H1 (cell line): ENCODE measurements around the gene SH3RF2. TPM values are rescaled to one million over a fixed set of nuclear protein-coding genes. Genes with fewer than 3 reads are reported as not detected.

Experiments
- CTCF ChIA-PET: fragments of 300-600 bp; sonication (Branson Sonifier 250); formaldehyde crosslinking; loops from one replicate; lab custom pipeline; 2021; ENCODE audit not compliant: partially characterized antibody; lab: Charles Lee
- POLR2A ChIA-PET: fragments of 300-600 bp; sonication (Branson Sonifier 250); formaldehyde crosslinking; loops from one replicate; lab custom pipeline; 2021; ENCODE audit warnings: inconsistent platforms; ENCODE audit not compliant: partially characterized antibody; lab: Charles Lee
- DNase-seq, 2 experiments: peaks; one replicate each; pipeline versions ENCODE4 v3.0.0 to v3.0.0-alpha.2; 2010 to 2022; ENCODE audit warnings: low spot score in 2 of 2, low read depth in 1 of 2, mixed read lengths in 1 of 2
- FAIRE-seq: peaks from 2 replicates; lab custom pipeline; 2011; peaks lifted over from hg19 to GRCh38; lab: Jason Lieb, UNC
- H2AFZ ChIP-seq: 2 replicates; pipeline ENCODE4 v1.8.1; 2012; ENCODE audit warnings: low read length, inconsistent platforms
- H2AK5ac ChIP-seq: 2 replicates; pipeline ENCODE4 v1.6.1; 2013; ENCODE audit warnings: low read depth, low read length
- H2BK120ac ChIP-seq: replicated peaks from 2 replicates; pipeline ENCODE3; 2013; ENCODE audit warnings: low read depth, low read length, inconsistent platforms
- H2BK12ac ChIP-seq: 2 replicates; pipeline ENCODE4 v1.6.1; 2013; ENCODE audit warnings: low read depth, low read length
- H2BK15ac ChIP-seq: 2 replicates; pipeline ENCODE4 v1.6.1; 2013; ENCODE audit warnings: low read length
- H2BK20ac ChIP-seq: 2 replicates; pipeline ENCODE4 v1.6.1; 2013; ENCODE audit warnings: low read length
- H2BK5ac ChIP-seq: 2 replicates; pipeline ENCODE4 v1.6.1; 2013; ENCODE audit warnings: low read depth, low read length
- H3K14ac ChIP-seq: 2 replicates; pipeline ENCODE4 v1.6.1; 2013; ENCODE audit warnings: inconsistent platforms; ENCODE audit not compliant: insufficient read length
- H3K18ac ChIP-seq: 2 replicates; pipeline ENCODE4 v1.6.1; 2013; ENCODE audit warnings: low read length; ENCODE audit errors: extremely low read depth
- H3K23ac ChIP-seq: 2 replicates; pipeline ENCODE4 v1.6.1; 2013; ENCODE audit warnings: inconsistent platforms; ENCODE audit not compliant: insufficient read length
- H3K23me2 ChIP-seq: 2 replicates; pipeline ENCODE4 v1.6.1; 2013; ENCODE audit warnings: low read depth, low read length
- H3K27ac ChIP-seq: 2 replicates; pipeline ENCODE4 v1.6.1; 2011; ENCODE audit warnings: low read depth, low read length, inconsistent platforms
- H3K27me3 ChIP-seq, 4 experiments: replicated peaks in 1 of 4; 1 replicate in 1 of 4; 2 replicates in 3 of 4; pipeline versions ENCODE4 v1.6.1 to v1.8.1; 2011 to 2013; ENCODE audit warnings: low read length in 3 of 4, mild to moderate bottlenecking in 3 of 4, inconsistent platforms in 2 of 4, mixed read lengths in 2 of 4, moderate library complexity in 1 of 4; ENCODE audit not compliant: control insufficient read depth in 3 of 4, insufficient read depth in 3 of 4; ENCODE audit errors: extremely low read depth in 1 of 4
- H3K36me3 ChIP-seq, 4 experiments: 2 replicates each; pipeline versions ENCODE4 v1.6.1 to v1.8.1; 2011 to 2013; ENCODE audit warnings: mild to moderate bottlenecking in 4 of 4, low read length in 3 of 4, moderate library complexity in 2 of 4, control low read depth in 1 of 4, inconsistent platforms in 1 of 4; ENCODE audit not compliant: insufficient read depth in 4 of 4, control insufficient read depth in 2 of 4
- H3K4ac ChIP-seq: replicated peaks from 2 replicates; pipeline ENCODE3; 2013; ENCODE audit warnings: low read length, low read depth, mixed read lengths, inconsistent platforms; ENCODE audit not compliant: insufficient read length
- H3K4me1 ChIP-seq, 4 experiments: replicated peaks in 1 of 4; 1 replicate in 1 of 4; 2 replicates in 3 of 4; pipeline versions ENCODE4 v1.6.1 to v1.8.1; 2011 to 2013; ENCODE audit warnings: low read length in 3 of 4, inconsistent platforms in 2 of 4, mixed read lengths in 1 of 4; ENCODE audit not compliant: insufficient read depth in 4 of 4, control insufficient read depth in 3 of 4
- H3K4me2 ChIP-seq, 2 experiments: 2 replicates each; pipeline versions ENCODE4 v1.6.1 to v1.8.1; 2011 to 2013; ENCODE audit warnings: low read depth in 2 of 2, low read length in 2 of 2, control low read depth in 1 of 2, inconsistent platforms in 1 of 2, mild to moderate bottlenecking in 1 of 2; ENCODE audit not compliant: insufficient read depth in 1 of 2
- H3K4me3 ChIP-seq, 4 experiments: fragments of 200-600, 300-600 bp in 1 of 4; sonication (generic), shearing (Covaris generic), sonication (Bioruptor Twin) in 1 of 4; 2 replicates each; pipeline versions ENCODE4 v1.5.1 to v1.8.1; 2011 to 2016; ENCODE audit warnings: low read length in 4 of 4, low read depth in 3 of 4, control low read depth in 2 of 4, inconsistent platforms in 2 of 4, mild to moderate bottlenecking in 2 of 4, mixed read lengths in 1 of 4, moderate library complexity in 1 of 4; ENCODE audit not compliant: insufficient read depth in 2 of 4; ENCODE audit errors: extremely low read depth in 1 of 4
- H3K56ac ChIP-seq: replicated peaks from 2 replicates; pipeline ENCODE3; 2013; ENCODE audit warnings: low read depth, mild to moderate bottlenecking, mixed read lengths, low read length, inconsistent platforms; ENCODE audit not compliant: insufficient read length
- H3K79me1 ChIP-seq: 2 replicates; pipeline ENCODE4 v1.6.1; 2013; ENCODE audit warnings: low read depth, low read length, control low read depth
- H3K79me2 ChIP-seq, 2 experiments: 2 replicates each; pipeline versions ENCODE4 v1.6.1 to v1.8.1; 2012 to 2013; ENCODE audit warnings: low read length in 2 of 2, mild to moderate bottlenecking in 2 of 2, inconsistent platforms in 1 of 2; ENCODE audit not compliant: insufficient read depth in 2 of 2, control insufficient read depth in 1 of 2
- H3K9ac ChIP-seq, 4 experiments: replicated peaks in 1 of 4; 1 replicate in 1 of 4; 2 replicates in 3 of 4; pipeline versions ENCODE4 v1.6.1 to v1.8.1; 2011 to 2013; ENCODE audit warnings: low read depth in 3 of 4, low read length in 3 of 4, control low read depth in 2 of 4, mild to moderate bottlenecking in 2 of 4, moderate library complexity in 2 of 4, inconsistent platforms in 1 of 4; ENCODE audit errors: extremely low read depth in 1 of 4
- H3K9me3 ChIP-seq, 2 experiments: 2 replicates each; pipeline versions ENCODE4 v1.6.1 to v1.8.1; 2012 to 2013; ENCODE audit warnings: mild to moderate bottlenecking in 2 of 2, moderate library complexity in 2 of 2, control low read depth in 1 of 2, inconsistent platforms in 1 of 2, low read depth in 1 of 2, low read length in 1 of 2, mixed read lengths in 1 of 2; ENCODE audit not compliant: insufficient read depth in 2 of 2
- H4K20me1 ChIP-seq, 2 experiments: replicated peaks in 1 of 2; 2 replicates each; pipeline versions ENCODE3 to v1.8.1; 2011 to 2013; ENCODE audit warnings: inconsistent platforms in 2 of 2, low read length in 2 of 2, mild to moderate bottlenecking in 1 of 2; ENCODE audit not compliant: insufficient read depth in 2 of 2, control insufficient read depth in 1 of 2
- H4K5ac ChIP-seq: 2 replicates; pipeline ENCODE4 v1.6.1; 2013; ENCODE audit warnings: low read length, low read depth, mixed read lengths, inconsistent platforms; ENCODE audit not compliant: insufficient read length
- H4K8ac ChIP-seq: 2 replicates; pipeline ENCODE4 v1.8.0; 2013; ENCODE audit warnings: mild to moderate bottlenecking, moderate library complexity, low read length, inconsistent platforms; ENCODE audit not compliant: insufficient read depth; ENCODE audit errors: extremely low read depth
- H4K91ac ChIP-seq: replicated peaks from 2 replicates; pipeline ENCODE3; 2013; ENCODE audit warnings: low read length, mixed read lengths, inconsistent platforms; ENCODE audit not compliant: insufficient read length
- JUN ChIP-seq: IDR thresholded peaks from 2 replicates; pipeline ENCODE4 v1.6.1; 2011; ENCODE audit warnings: low read depth, mild to moderate bottlenecking, improper control_type of control experiment, low read length
- SUZ12 ChIP-seq: fragments of 200-600 bp; sonication (generic); IDR thresholded peaks from 2 replicates; pipeline ENCODE4 v1.6.1; 2012; ENCODE audit warnings: mild to moderate bottlenecking, inconsistent platforms, low read length, moderate library complexity, mixed read lengths
- TBP ChIP-seq: IDR thresholded peaks from 2 replicates; pipeline ENCODE4 v1.6.1; 2011; ENCODE audit warnings: low read depth, low read length, improper control_type of control experiment
- WGBS, 2 experiments: shearing (Covaris generic) in 1 of 2; methylation state at CpG; one replicate each; pipeline versions ENCODE4 v1.1.6 to v1.1.7; 2013 to 2015; ENCODE audit warnings: low lambda C conversion rate in 2 of 2, mixed read lengths in 2 of 2, inconsistent platforms in 1 of 2, low coverage in 1 of 2, missing lambda C conversion rate in 1 of 2; ENCODE audit not compliant: insufficient replicate concordance in 2 of 2, insufficient coverage in 1 of 2, insufficient read length in 1 of 2; ENCODE audit errors: extremely low coverage in 1 of 2, missing lambda C conversion rate in 1 of 2; 5-methylcytosine and 5-hydroxymethylcytosine counted together
- polyA plus RNA-seq, 7 experiments: library from polyadenylated mRNA; depleted of rRNA in 3 of 7; stranded (reverse) in 5 of 7; unstranded in 2 of 7; fragments of >200 nt in 5 of 7; fragments of 200-250 nt in 2 of 7; gene quantifications; 1 replicate in 5 of 7; 2 replicates in 1 of 7; 4 replicates in 1 of 7; pipeline versions ENCODE4 v1.2.1 to v1.2.3, GENCODE V29; 2011 to 2013; ENCODE audit warnings: missing spikeins in 2 of 7, mixed read lengths in 2 of 7
- total RNA-seq: library from RNA; stranded (reverse); fragmentation: NEBNext Ultra II Directional; extraction: Animal tissue kit (Norgen Biotek cat#: 25700); gene quantifications from 2 replicates; pipeline ENCODE4 v1.2.1, GENCODE V29; 2021

Gene SH3RF2
- total and polyA plus RNA-seq, 2 of the 8 experiments (the other 6 are each of a cell fraction or from before 2014, with no cell fraction given): 0.80 to 0.95 TPM

GRCh38 chr5:145915970-145916638 is 20.3 kb upstream of the SH3RF2 start:
- no peak overlapping the region for H4K91ac ChIP-seq
- H3K9ac ChIP-seq: no peak overlapping the region
- no peaks in the 10 kb centered on the region for H3K79me1 ChIP-seq
- no peak overlapping the region for H2AK5ac ChIP-seq
- H3K27ac ChIP-seq: no peak overlapping the region
- H3K14ac ChIP-seq: no peak overlapping the region
- H2BK5ac ChIP-seq: no peak overlapping the region
- no peak overlapping the region for H4K8ac ChIP-seq
- H3K4me3 ChIP-seq: no peak overlapping the region
- H2AFZ ChIP-seq: no peak overlapping the region
- no peak overlapping the region for H3K23ac ChIP-seq
- DNase-seq: no peak
- H4K20me1 ChIP-seq: no peaks in the 10 kb centered on the region
- CTCF ChIA-PET: interaction anchor here (0.6 to 4.4 kb wide), 7 partner anchors 8 to 125 kb away, joined by 3 to 31 read pairs (median 6); no protein-coding TSS in a partner anchor
- H3K4me1 ChIP-seq: peaks cover 0 to 4% (median 0%) of the 10 kb centered on the region in 4 experiments; a peak in 2 of 7 replicates
- FAIRE-seq: no peak
- no peaks in the 10 kb centered on the region for H3K27me3 ChIP-seq
- no peak overlapping the region for H2BK20ac ChIP-seq
- POLR2A ChIA-PET: no interaction called here
- no peak overlapping the region for H2BK15ac ChIP-seq
- H3K23me2 ChIP-seq: no peaks in the 10 kb centered on the region
- no peak overlapping the region for H4K5ac ChIP-seq
- H3K79me2 ChIP-seq: no peaks in the 10 kb centered on the region
- H2BK120ac ChIP-seq: no peak overlapping the region
- no peak overlapping the region for H3K18ac ChIP-seq
- no peak overlapping the region for H2BK12ac ChIP-seq
- H3K9me3 ChIP-seq: no peaks in the 10 kb centered on the region
- H3K4me2 ChIP-seq: no peak overlapping the region
- H3K36me3 ChIP-seq: no peaks in the 10 kb centered on the region
- 90% methylated on average over 7 of the region's 7 CpGs; no CpG with 5 or more reads in 1 of the 2 experiments for WGBS, 2 experiments
- H3K56ac ChIP-seq: no peak overlapping the region
- no peak overlapping the region for H3K4ac ChIP-seq
- TF ChIP-seq TBP (no peak), SUZ12 (no peak), JUN (no peak)
